H1 (cell line): ENCODE results near the gene MRPL11. TPM values are rescaled to one million over a fixed set of nuclear protein-coding genes. Genes with fewer than 3 reads are reported as not detected.

Experiments
- CTCF ChIA-PET: fragments of 300-600 bp; sonication (Branson Sonifier 250); formaldehyde crosslinking; loops from one replicate; lab custom pipeline; 2021; ENCODE audit not compliant: partially characterized antibody; lab: Charles Lee
- POLR2A ChIA-PET: fragments of 300-600 bp; sonication (Branson Sonifier 250); formaldehyde crosslinking; loops from one replicate; lab custom pipeline; 2021; ENCODE audit warnings: inconsistent platforms; ENCODE audit not compliant: partially characterized antibody; lab: Charles Lee
- DNase-seq, 2 experiments: peaks; one replicate each; pipeline versions ENCODE4 v3.0.0 to v3.0.0-alpha.2; 2010 to 2022; ENCODE audit warnings: low spot score in 2 of 2, low read depth in 1 of 2, mixed read lengths in 1 of 2
- FAIRE-seq: peaks from 2 replicates; lab custom pipeline; 2011; peaks lifted over from hg19 to GRCh38; lab: Jason Lieb, UNC
- H2AFZ ChIP-seq: 2 replicates; pipeline ENCODE4 v1.8.1; 2012; ENCODE audit warnings: low read length, inconsistent platforms
- H2AK5ac ChIP-seq: 2 replicates; pipeline ENCODE4 v1.6.1; 2013; ENCODE audit warnings: low read depth, low read length
- H2BK120ac ChIP-seq: replicated peaks from 2 replicates; pipeline ENCODE3; 2013; ENCODE audit warnings: low read depth, low read length, inconsistent platforms
- H2BK12ac ChIP-seq: 2 replicates; pipeline ENCODE4 v1.6.1; 2013; ENCODE audit warnings: low read depth, low read length
- H2BK15ac ChIP-seq: 2 replicates; pipeline ENCODE4 v1.6.1; 2013; ENCODE audit warnings: low read length
- H2BK20ac ChIP-seq: 2 replicates; pipeline ENCODE4 v1.6.1; 2013; ENCODE audit warnings: low read length
- H2BK5ac ChIP-seq: 2 replicates; pipeline ENCODE4 v1.6.1; 2013; ENCODE audit warnings: low read depth, low read length
- H3K14ac ChIP-seq: 2 replicates; pipeline ENCODE4 v1.6.1; 2013; ENCODE audit warnings: inconsistent platforms; ENCODE audit not compliant: insufficient read length
- H3K18ac ChIP-seq: 2 replicates; pipeline ENCODE4 v1.6.1; 2013; ENCODE audit warnings: low read length; ENCODE audit errors: extremely low read depth
- H3K23ac ChIP-seq: 2 replicates; pipeline ENCODE4 v1.6.1; 2013; ENCODE audit warnings: inconsistent platforms; ENCODE audit not compliant: insufficient read length
- H3K23me2 ChIP-seq: 2 replicates; pipeline ENCODE4 v1.6.1; 2013; ENCODE audit warnings: low read depth, low read length
- H3K27ac ChIP-seq: 2 replicates; pipeline ENCODE4 v1.6.1; 2011; ENCODE audit warnings: low read depth, low read length, inconsistent platforms
- H3K27me3 ChIP-seq, 4 experiments: replicated peaks in 1 of 4; 1 replicate in 1 of 4; 2 replicates in 3 of 4; pipeline versions ENCODE4 v1.6.1 to v1.8.1; 2011 to 2013; ENCODE audit warnings: low read length in 3 of 4, mild to moderate bottlenecking in 3 of 4, inconsistent platforms in 2 of 4, mixed read lengths in 2 of 4, moderate library complexity in 1 of 4; ENCODE audit not compliant: control insufficient read depth in 3 of 4, insufficient read depth in 3 of 4; ENCODE audit errors: extremely low read depth in 1 of 4
- H3K36me3 ChIP-seq, 4 experiments: 2 replicates each; pipeline versions ENCODE4 v1.6.1 to v1.8.1; 2011 to 2013; ENCODE audit warnings: mild to moderate bottlenecking in 4 of 4, low read length in 3 of 4, moderate library complexity in 2 of 4, control low read depth in 1 of 4, inconsistent platforms in 1 of 4; ENCODE audit not compliant: insufficient read depth in 4 of 4, control insufficient read depth in 2 of 4
- H3K4ac ChIP-seq: replicated peaks from 2 replicates; pipeline ENCODE3; 2013; ENCODE audit warnings: low read length, low read depth, mixed read lengths, inconsistent platforms; ENCODE audit not compliant: insufficient read length
- H3K4me1 ChIP-seq, 4 experiments: replicated peaks in 1 of 4; 1 replicate in 1 of 4; 2 replicates in 3 of 4; pipeline versions ENCODE4 v1.6.1 to v1.8.1; 2011 to 2013; ENCODE audit warnings: low read length in 3 of 4, inconsistent platforms in 2 of 4, mixed read lengths in 1 of 4; ENCODE audit not compliant: insufficient read depth in 4 of 4, control insufficient read depth in 3 of 4
- H3K4me2 ChIP-seq, 2 experiments: 2 replicates each; pipeline versions ENCODE4 v1.6.1 to v1.8.1; 2011 to 2013; ENCODE audit warnings: low read depth in 2 of 2, low read length in 2 of 2, control low read depth in 1 of 2, inconsistent platforms in 1 of 2, mild to moderate bottlenecking in 1 of 2; ENCODE audit not compliant: insufficient read depth in 1 of 2
- H3K4me3 ChIP-seq, 4 experiments: fragments of 200-600, 300-600 bp in 1 of 4; sonication (generic), shearing (Covaris generic), sonication (Bioruptor Twin) in 1 of 4; 2 replicates each; pipeline versions ENCODE4 v1.5.1 to v1.8.1; 2011 to 2016; ENCODE audit warnings: low read length in 4 of 4, low read depth in 3 of 4, control low read depth in 2 of 4, inconsistent platforms in 2 of 4, mild to moderate bottlenecking in 2 of 4, mixed read lengths in 1 of 4, moderate library complexity in 1 of 4; ENCODE audit not compliant: insufficient read depth in 2 of 4; ENCODE audit errors: extremely low read depth in 1 of 4
- H3K56ac ChIP-seq: replicated peaks from 2 replicates; pipeline ENCODE3; 2013; ENCODE audit warnings: low read depth, mild to moderate bottlenecking, mixed read lengths, low read length, inconsistent platforms; ENCODE audit not compliant: insufficient read length
- H3K79me1 ChIP-seq: 2 replicates; pipeline ENCODE4 v1.6.1; 2013; ENCODE audit warnings: low read depth, low read length, control low read depth
- H3K79me2 ChIP-seq, 2 experiments: 2 replicates each; pipeline versions ENCODE4 v1.6.1 to v1.8.1; 2012 to 2013; ENCODE audit warnings: low read length in 2 of 2, mild to moderate bottlenecking in 2 of 2, inconsistent platforms in 1 of 2; ENCODE audit not compliant: insufficient read depth in 2 of 2, control insufficient read depth in 1 of 2
- H3K9ac ChIP-seq, 4 experiments: replicated peaks in 1 of 4; 1 replicate in 1 of 4; 2 replicates in 3 of 4; pipeline versions ENCODE4 v1.6.1 to v1.8.1; 2011 to 2013; ENCODE audit warnings: low read depth in 3 of 4, low read length in 3 of 4, control low read depth in 2 of 4, mild to moderate bottlenecking in 2 of 4, moderate library complexity in 2 of 4, inconsistent platforms in 1 of 4; ENCODE audit errors: extremely low read depth in 1 of 4
- H3K9me3 ChIP-seq, 2 experiments: 2 replicates each; pipeline versions ENCODE4 v1.6.1 to v1.8.1; 2012 to 2013; ENCODE audit warnings: mild to moderate bottlenecking in 2 of 2, moderate library complexity in 2 of 2, control low read depth in 1 of 2, inconsistent platforms in 1 of 2, low read depth in 1 of 2, low read length in 1 of 2, mixed read lengths in 1 of 2; ENCODE audit not compliant: insufficient read depth in 2 of 2
- H4K20me1 ChIP-seq, 2 experiments: replicated peaks in 1 of 2; 2 replicates each; pipeline versions ENCODE3 to v1.8.1; 2011 to 2013; ENCODE audit warnings: inconsistent platforms in 2 of 2, low read length in 2 of 2, mild to moderate bottlenecking in 1 of 2; ENCODE audit not compliant: insufficient read depth in 2 of 2, control insufficient read depth in 1 of 2
- H4K5ac ChIP-seq: 2 replicates; pipeline ENCODE4 v1.6.1; 2013; ENCODE audit warnings: low read length, low read depth, mixed read lengths, inconsistent platforms; ENCODE audit not compliant: insufficient read length
- H4K8ac ChIP-seq: 2 replicates; pipeline ENCODE4 v1.8.0; 2013; ENCODE audit warnings: mild to moderate bottlenecking, moderate library complexity, low read length, inconsistent platforms; ENCODE audit not compliant: insufficient read depth; ENCODE audit errors: extremely low read depth
- H4K91ac ChIP-seq: replicated peaks from 2 replicates; pipeline ENCODE3; 2013; ENCODE audit warnings: low read length, mixed read lengths, inconsistent platforms; ENCODE audit not compliant: insufficient read length
- CTBP2 ChIP-seq: IDR thresholded peaks from 2 replicates; pipeline ENCODE4 v1.7.0; 2011; ENCODE audit warnings: borderline replicate concordance, mild to moderate bottlenecking, moderate library complexity, mixed read lengths, low read length; ENCODE audit not compliant: insufficient read depth, insufficient read length
- EGR1 ChIP-seq: IDR thresholded peaks from 2 replicates; pipeline ENCODE4 v1.6.1; 2011; ENCODE audit warnings: low read depth, low read length, borderline replicate concordance
- KDM4A ChIP-seq: IDR thresholded peaks from one replicate; pipeline ENCODE4 v1.7.1; 2012; ENCODE audit warnings: low read depth, mild to moderate bottlenecking, moderate library complexity, low read length, inconsistent platforms; ENCODE audit not compliant: severe bottlenecking
- SP1 ChIP-seq: IDR thresholded peaks from 2 replicates; pipeline ENCODE4 v1.6.1; 2011; ENCODE audit warnings: low read depth, low read length
- ZNF274 ChIP-seq: IDR thresholded peaks from 2 replicates; pipeline ENCODE4 v1.7.0; 2012; ENCODE audit warnings: low read length, borderline replicate concordance; ENCODE audit errors: extremely low read depth
- WGBS, 2 experiments: shearing (Covaris generic) in 1 of 2; methylation state at CpG; one replicate each; pipeline versions ENCODE4 v1.1.6 to v1.1.7; 2013 to 2015; ENCODE audit warnings: low lambda C conversion rate in 2 of 2, mixed read lengths in 2 of 2, inconsistent platforms in 1 of 2, low coverage in 1 of 2, missing lambda C conversion rate in 1 of 2; ENCODE audit not compliant: insufficient replicate concordance in 2 of 2, insufficient coverage in 1 of 2, insufficient read length in 1 of 2; ENCODE audit errors: extremely low coverage in 1 of 2, missing lambda C conversion rate in 1 of 2; 5-methylcytosine and 5-hydroxymethylcytosine counted together
- polyA plus RNA-seq, 7 experiments: library from polyadenylated mRNA; depleted of rRNA in 3 of 7; stranded (reverse) in 5 of 7; unstranded in 2 of 7; fragments of >200 nt in 5 of 7; fragments of 200-250 nt in 2 of 7; gene quantifications; 1 replicate in 5 of 7; 2 replicates in 1 of 7; 4 replicates in 1 of 7; pipeline versions ENCODE4 v1.2.1 to v1.2.3, GENCODE V29; 2011 to 2013; ENCODE audit warnings: missing spikeins in 2 of 7, mixed read lengths in 2 of 7
- total RNA-seq: library from RNA; stranded (reverse); fragmentation: NEBNext Ultra II Directional; extraction: Animal tissue kit (Norgen Biotek cat#: 25700); gene quantifications from 2 replicates; pipeline ENCODE4 v1.2.1, GENCODE V29; 2021
- TF ChIP-seq, protein P1 (sequence below): IDR thresholded peaks from 2 replicates; pipeline ENCODE4 v1.6.1; 2012; ENCODE audit warnings: low read length, inconsistent platforms
- TF ChIP-seq, protein P2 (sequence below): IDR thresholded peaks from 2 replicates; pipeline ENCODE4 v1.6.1; 2011; ENCODE audit warnings: low read length, improper control_type of control experiment
- TF ChIP-seq, protein P3 (sequence below), 3 experiments: IDR thresholded peaks; 1 replicate in 2 of 3; 2 replicates in 1 of 3; pipeline versions ENCODE4 v1.5.1 to v1.6.1; 2011; ENCODE audit warnings: low read length in 3 of 3, mild to moderate bottlenecking in 3 of 3, inconsistent platforms in 2 of 3, low read depth in 1 of 3, moderate library complexity in 1 of 3; ENCODE audit not compliant: insufficient read depth in 1 of 3; ENCODE audit errors: control extremely low read depth in 1 of 3

MRPL11 gene
- total and polyA plus RNA-seq, 2 of the 8 experiments (the other 6 are each of a cell fraction or from before 2014, with no cell fraction given), result 105 to 141 TPM

DNA sequence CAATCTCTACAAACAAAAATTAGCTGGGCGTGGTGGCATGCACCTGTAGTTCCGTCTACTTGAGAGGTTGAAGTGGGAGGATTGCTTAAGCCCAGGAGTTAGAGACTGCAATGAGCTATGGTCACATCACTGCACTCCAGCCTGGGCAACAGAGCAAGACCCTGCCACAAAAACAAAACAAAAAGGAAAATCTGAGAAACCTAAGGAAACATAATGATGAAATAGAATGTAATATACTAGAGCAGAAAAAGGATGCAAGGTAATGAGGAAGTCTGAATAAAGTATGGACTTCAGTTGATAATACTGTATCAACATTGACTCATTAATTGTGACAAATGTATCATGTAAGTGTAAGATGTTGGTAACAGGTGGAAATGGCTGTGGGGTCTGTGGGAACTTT lies 9.7 kb downstream of the MRPL11 start:
- no peaks in the 10 kb centered on the region for H3K23me2 ChIP-seq
- ChIA-PET CTCF (interaction anchor here (0.7 to 13.7 kb wide), 13 partner anchors 9 to 117 kb away, joined by 3 to 259 read pairs (median 8); partner anchors contain the start of genes MRPL11 and NPAS4), POLR2A (interaction anchor here (1.2 to 1.3 kb wide), 2 partner anchors 10 to 17 kb away, joined by 4 read pairs; partner anchors contain the start of gene MRPL11)
- H2BK12ac ChIP-seq, result no peak overlapping the region
- H3K9me3 ChIP-seq, result no peaks in the 10 kb centered on the region
- no peak overlapping the region for H2BK120ac ChIP-seq
- H3K14ac ChIP-seq, result no peak overlapping the region
- no peak overlapping the region for H3K23ac ChIP-seq
- H3K56ac ChIP-seq, result no peak overlapping the region
- H2AK5ac ChIP-seq, result no peak overlapping the region
- no peak overlapping the region for H4K91ac ChIP-seq
- H3K4me3 ChIP-seq, result no peak overlapping the region
- H3K36me3 ChIP-seq, result no peaks in the 10 kb centered on the region; a peak in 2 of 8 replicates
- no peak overlapping the region for H3K18ac ChIP-seq
- H3K9ac ChIP-seq, result no peak overlapping the region; a peak in 1 of 7 replicates
- no peak overlapping the region for H2BK5ac ChIP-seq
- DNase-seq, result no peak
- H3K79me1 ChIP-seq, result no peaks in the 10 kb centered on the region
- H3K4me2 ChIP-seq, result no peak overlapping the region
- H4K5ac ChIP-seq, result no peak overlapping the region
- H3K4ac ChIP-seq, result no peak overlapping the region
- no peak for FAIRE-seq
- H3K27me3 ChIP-seq, result no peaks in the 10 kb centered on the region; a peak in 1 of 7 replicates
- peaks cover 0 to 4% of the 10 kb centered on the region in 2 experiments for H4K20me1 ChIP-seq
- no peak overlapping the region for H4K8ac ChIP-seq
- no peaks in the 10 kb centered on the region for H3K4me1 ChIP-seq
- no peaks in the 10 kb centered on the region for H3K79me2 ChIP-seq
- H2BK20ac ChIP-seq, result no peak overlapping the region
- H3K27ac ChIP-seq, result no peak overlapping the region
- no peak overlapping the region for H2BK15ac ChIP-seq
- 96% methylated on average over 2 of the region's 2 CpGs; no CpG with 5 or more reads in 1 of the 2 experiments for WGBS, 2 experiments
- no peak overlapping the region for H2AFZ ChIP-seq
- TF ChIP-seq CTBP2 (no peak), ZNF274 (no peak), SP1 (no peak), KDM4A (no peak), EGR1 (no peak)
- TF ChIP-seq, protein P1, sequence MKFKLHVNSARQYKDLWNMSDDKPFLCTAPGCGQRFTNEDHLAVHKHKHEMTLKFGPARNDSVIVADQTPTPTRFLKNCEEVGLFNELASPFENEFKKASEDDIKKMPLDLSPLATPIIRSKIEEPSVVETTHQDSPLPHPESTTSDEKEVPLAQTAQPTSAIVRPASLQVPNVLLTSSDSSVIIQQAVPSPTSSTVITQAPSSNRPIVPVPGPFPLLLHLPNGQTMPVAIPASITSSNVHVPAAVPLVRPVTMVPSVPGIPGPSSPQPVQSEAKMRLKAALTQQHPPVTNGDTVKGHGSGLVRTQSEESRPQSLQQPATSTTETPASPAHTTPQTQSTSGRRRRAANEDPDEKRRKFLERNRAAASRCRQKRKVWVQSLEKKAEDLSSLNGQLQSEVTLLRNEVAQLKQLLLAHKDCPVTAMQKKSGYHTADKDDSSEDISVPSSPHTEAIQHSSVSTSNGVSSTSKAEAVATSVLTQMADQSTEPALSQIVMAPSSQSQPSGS, result no peak
- TF ChIP-seq, protein P2, sequence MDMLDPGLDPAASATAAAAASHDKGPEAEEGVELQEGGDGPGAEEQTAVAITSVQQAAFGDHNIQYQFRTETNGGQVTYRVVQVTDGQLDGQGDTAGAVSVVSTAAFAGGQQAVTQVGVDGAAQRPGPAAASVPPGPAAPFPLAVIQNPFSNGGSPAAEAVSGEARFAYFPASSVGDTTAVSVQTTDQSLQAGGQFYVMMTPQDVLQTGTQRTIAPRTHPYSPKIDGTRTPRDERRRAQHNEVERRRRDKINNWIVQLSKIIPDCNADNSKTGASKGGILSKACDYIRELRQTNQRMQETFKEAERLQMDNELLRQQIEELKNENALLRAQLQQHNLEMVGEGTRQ, result no peak
- TF ChIP-seq, protein P3, sequence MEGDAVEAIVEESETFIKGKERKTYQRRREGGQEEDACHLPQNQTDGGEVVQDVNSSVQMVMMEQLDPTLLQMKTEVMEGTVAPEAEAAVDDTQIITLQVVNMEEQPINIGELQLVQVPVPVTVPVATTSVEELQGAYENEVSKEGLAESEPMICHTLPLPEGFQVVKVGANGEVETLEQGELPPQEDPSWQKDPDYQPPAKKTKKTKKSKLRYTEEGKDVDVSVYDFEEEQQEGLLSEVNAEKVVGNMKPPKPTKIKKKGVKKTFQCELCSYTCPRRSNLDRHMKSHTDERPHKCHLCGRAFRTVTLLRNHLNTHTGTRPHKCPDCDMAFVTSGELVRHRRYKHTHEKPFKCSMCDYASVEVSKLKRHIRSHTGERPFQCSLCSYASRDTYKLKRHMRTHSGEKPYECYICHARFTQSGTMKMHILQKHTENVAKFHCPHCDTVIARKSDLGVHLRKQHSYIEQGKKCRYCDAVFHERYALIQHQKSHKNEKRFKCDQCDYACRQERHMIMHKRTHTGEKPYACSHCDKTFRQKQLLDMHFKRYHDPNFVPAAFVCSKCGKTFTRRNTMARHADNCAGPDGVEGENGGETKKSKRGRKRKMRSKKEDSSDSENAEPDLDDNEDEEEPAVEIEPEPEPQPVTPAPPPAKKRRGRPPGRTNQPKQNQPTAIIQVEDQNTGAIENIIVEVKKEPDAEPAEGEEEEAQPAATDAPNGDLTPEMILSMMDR (IDR thresholded peaks at IDR 0.05; ENCODE audit: control extremely low read depth in 1 of 3, insufficient read depth in 1 of 3, low read depth in 1 of 3, low read length in 3 of 3), result no peak
